Heart left ventricle (tissue), 16 donors: Measurements from ENCODE around the gene PMP22. TPM values are rescaled to one million over a fixed set of nuclear protein-coding genes. Genes with fewer than 3 reads are reported as not detected.

ENCODE experiments used
- ATAC-seq, 4 donors: fragments of 200-7000 bp; cut with Tn5 transposase; one replicate each; pipeline ENCODE4 v1.9.1; 2020 to 2022; ENCODE audit warnings: moderate library complexity in 4 of 4, mild to moderate bottlenecking in 3 of 4, moderate number of reproducible peaks in 1 of 4
- DNase-seq, 5 donors: peaks; one replicate each; pipeline ENCODE4 v3.0.0-alpha.2; 2020
- H3K27ac ChIP-seq, 12 donors: fragments of 200-600 bp; sonication (generic) in 4 of 12; one replicate each; pipeline versions ENCODE4 v1.5.0 to v1.8.0; 2016 to 2022; ENCODE audit warnings: mild to moderate bottlenecking in 2 of 12
- H3K27me3 ChIP-seq, 9 donors: fragments of 200-600 bp; sonication (generic) in 2 of 9; one replicate each; pipeline versions ENCODE4 v1.5.1 to v1.8.0; 2016 to 2022; ENCODE audit warnings: mild to moderate bottlenecking in 3 of 9
- H3K36me3 ChIP-seq, 9 donors: fragments of 200-600 bp; sonication (generic) in 2 of 9; one replicate each; pipeline versions ENCODE4 v1.5.0 to v1.8.0; 2018 to 2022; ENCODE audit warnings: mild to moderate bottlenecking in 2 of 9
- H3K4me1 ChIP-seq, 12 donors: fragments of 200-600 bp; sonication (generic) in 4 of 12; one replicate each; pipeline versions ENCODE4 v1.5.0 to v1.8.0; 2016 to 2022; ENCODE audit warnings: mild to moderate bottlenecking in 3 of 12
- H3K4me3 ChIP-seq, 12 donors: fragments of 200-600 bp; sonication (generic) in 4 of 12; one replicate each; pipeline versions ENCODE4 v1.5.0 to v1.8.0; 2017 to 2022; ENCODE audit warnings: mild to moderate bottlenecking in 9 of 12, moderate library complexity in 4 of 12
- H3K9me3 ChIP-seq, 12 donors: fragments of 200-600 bp; sonication (generic) in 4 of 12; one replicate each; pipeline versions ENCODE4 v1.5.0 to v1.8.0; 2016 to 2022; ENCODE audit warnings: mild to moderate bottlenecking in 1 of 12
- POLR2A ChIP-seq, 2 donors: fragments of 450-650 bp; IDR thresholded peaks; one replicate each; pipeline ENCODE4 v1.6.1; 2017; ENCODE audit warnings: antibody characterized with exemption in 2 of 2, mild to moderate bottlenecking in 2 of 2, moderate library complexity in 2 of 2
- WGBS, 4 donors: extraction: QIAGEN DNeasy Blood & Tissue Kit in 2 of 4; methylation state at CpG; one replicate each; pipeline versions ENCODE4 v1.1.5 to v1.1.7; 2013 to 2018; 5-methylcytosine and 5-hydroxymethylcytosine counted together
- intact Hi-C, 10 donors: fragments of 100-400 bp; cut with DNase I; formaldehyde crosslinking; loops; one replicate each; pipeline versions ENCODE4 v1.11.1 to v1.14.2; 2022
- polyA plus RNA-seq, 2 donors: library from polyadenylated mRNA; stranded (reverse); fragments of 200-250 nt; gene quantifications; one replicate each; pipeline ENCODE4 v1.2.3, GENCODE V29; 2013
- total RNA-seq, 9 donors: library from RNA; depleted of rRNA in 2 of 9; stranded (reverse); fragments of >200 nt in 2 of 9; fragmentation: NEBNext Ultra II Directional in 3 of 9; extraction: Animal tissue kit (Norgen Biotek cat#: 25700) in 3 of 9; gene quantifications; one replicate each; pipeline versions ENCODE4 v1.1.0 to v1.2.4, GENCODE V29; 2016 to 2023
- TF ChIP-seq, protein P1 (sequence below), 12 donors: fragments of 200-600 bp; sonication (generic) in 4 of 12; IDR thresholded peaks; one replicate each; pipeline versions ENCODE4 v1.5.0 to v1.8.0; 2018 to 2022; ENCODE audit warnings: antibody characterized with exemption in 12 of 12, mild to moderate bottlenecking in 5 of 12
- donor health status: ischemic (EF 13 %, LVEDD 7.1; RV severe dilation, severe dysfunction).
- donor health status: healthy with polysubstance abuse.
- donor health status: DM: no; HTN: yes; CAD: no.
- donor health status: DM: no; HTN: no; CAD: no.
- donor health status: ischemic (EF 25% LVEDD 6.9; RV normal size, moderate dysfunction).
- donor health status: ischemic (EF 25% LVEDD 5.7; RV mildly dilated, moderate dysfunction).
- donor health status: healthy.
- donor health status: DM: yes; HTN: yes; CAD: no.
- donor health status: ischemic (EF 35%, LVEDD 5.7; RV mildly dilated, moderate dysfunction).
- donor health status: nonischemic (EF 11% LVEDD 7.7; RV severe dilation, severe dysfunction).
- donor health status: DM: yes; HTN: yes; CAD: no.
- donor health status: PGD.
- donor health status: ischemic (EF 29% LVEDD 5.4; RV normal size, mild dysfunction).
- donor health status: nonischemic (EF 23%, LVEDD 6.1; RV moderate dilation, normal function).

PMP22 gene
- total and polyA plus RNA-seq, 11 donors = 92.2 to 421 (median 186) TPM

DNA sequence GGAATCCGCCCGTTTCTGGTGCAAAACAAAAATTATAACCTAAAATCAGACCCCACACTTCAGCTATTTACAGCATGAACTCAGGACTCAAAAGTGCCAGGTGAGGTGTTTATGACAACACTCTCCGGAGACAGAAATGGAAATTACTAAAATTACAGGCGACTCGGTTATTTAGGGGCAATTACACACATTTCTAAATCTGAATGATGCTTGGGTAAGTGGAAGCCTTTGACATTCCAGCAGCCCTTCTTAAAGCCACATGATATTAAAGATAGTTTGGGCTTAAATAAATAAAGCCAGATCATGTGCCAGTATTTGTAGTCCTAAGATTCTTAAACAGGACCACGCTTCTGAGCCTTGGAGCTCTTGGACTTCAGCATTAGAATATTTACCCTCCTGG, 36.7 kb upstream of the PMP22 start:
- H3K36me3 ChIP-seq = no peaks in the 10 kb centered on the region
- TF ChIP-seq, protein P1, sequence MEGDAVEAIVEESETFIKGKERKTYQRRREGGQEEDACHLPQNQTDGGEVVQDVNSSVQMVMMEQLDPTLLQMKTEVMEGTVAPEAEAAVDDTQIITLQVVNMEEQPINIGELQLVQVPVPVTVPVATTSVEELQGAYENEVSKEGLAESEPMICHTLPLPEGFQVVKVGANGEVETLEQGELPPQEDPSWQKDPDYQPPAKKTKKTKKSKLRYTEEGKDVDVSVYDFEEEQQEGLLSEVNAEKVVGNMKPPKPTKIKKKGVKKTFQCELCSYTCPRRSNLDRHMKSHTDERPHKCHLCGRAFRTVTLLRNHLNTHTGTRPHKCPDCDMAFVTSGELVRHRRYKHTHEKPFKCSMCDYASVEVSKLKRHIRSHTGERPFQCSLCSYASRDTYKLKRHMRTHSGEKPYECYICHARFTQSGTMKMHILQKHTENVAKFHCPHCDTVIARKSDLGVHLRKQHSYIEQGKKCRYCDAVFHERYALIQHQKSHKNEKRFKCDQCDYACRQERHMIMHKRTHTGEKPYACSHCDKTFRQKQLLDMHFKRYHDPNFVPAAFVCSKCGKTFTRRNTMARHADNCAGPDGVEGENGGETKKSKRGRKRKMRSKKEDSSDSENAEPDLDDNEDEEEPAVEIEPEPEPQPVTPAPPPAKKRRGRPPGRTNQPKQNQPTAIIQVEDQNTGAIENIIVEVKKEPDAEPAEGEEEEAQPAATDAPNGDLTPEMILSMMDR (IDR thresholded peaks at IDR 0.05) = no peak
- TF ChIP-seq POLR2A (IDR thresholded peaks at IDR 0.05) = no peak
- 71 to 74% (median 71%) methylated on average over 6 of the region's 6 CpGs for WGBS, 4 donors
- ATAC-seq (no peak), DNase-seq (no peak)
- intact Hi-C loops = no loop called here
- H3K27me3 ChIP-seq = no peaks in the 10 kb centered on the region
- H3K9me3 ChIP-seq = no peaks in the 10 kb centered on the region
- peaks cover 0 to 10% (median 0%) of the 10 kb centered on the region in 12 donors for H3K4me1 ChIP-seq
- H3K4me3 ChIP-seq = no peak overlapping the region
- no peak overlapping the region for H3K27ac ChIP-seq

- ATAC-seq (no peak), DNase-seq (no peak)
- no peaks in the 10 kb centered on the region for H3K9me3 ChIP-seq
- intact Hi-C loops = no loop called here
- no peaks in the 10 kb centered on the region for H3K36me3 ChIP-seq
- peaks cover 0 to 1% (median 0%) of the 10 kb centered on the region in 9 donors for H3K27me3 ChIP-seq
- H3K4me1 ChIP-seq = peaks cover 0 to 4% (median 0%) of the 10 kb centered on the region in 12 donors
- TF ChIP-seq, protein P1 (IDR thresholded peaks at IDR 0.05) = no peak
- no peak for TF ChIP-seq POLR2A (IDR thresholded peaks at IDR 0.05)
- H3K27ac ChIP-seq = no peak overlapping the region
- WGBS, 4 donors = 75 to 90% (median 83%) methylated on average over 5 of the region's 5 CpGs
- H3K4me3 ChIP-seq = no peak overlapping the region
Observed at GRCh38 chr17:15298176-15298575, 33.0 kb upstream of the PMP22 start.

GRCh38 chr17:15293558-15293957, 28.4 kb upstream of the PMP22 start:
- Histone ChIP-seq H3K4me3 (no peak overlapping the region), H3K27me3 (peaks cover 0 to 4% (median 0%) of the 10 kb centered on the region in 9 donors), H3K36me3 (no peaks in the 10 kb centered on the region), H3K4me1 (peaks cover 0 to 22% (median 0%) of the 10 kb centered on the region in 12 donors), H3K9me3 (no peaks in the 10 kb centered on the region), H3K27ac (peak overlapping the region in 6 of 12 donors; percentile 2 to 78 (median 59))
- intact Hi-C loops = no loop called here
- peak in 3 of 4 donors; percentile 36 to 67 (median 41) for ATAC-seq
- WGBS, 4 donors = 38 to 44% (median 41%) methylated on average over 3 of the region's 3 CpGs
- DNase-seq = no peak
- TF ChIP-seq, protein P1 (IDR thresholded peaks at IDR 0.05) = no peak
- no peak for TF ChIP-seq POLR2A (IDR thresholded peaks at IDR 0.05)

DNA sequence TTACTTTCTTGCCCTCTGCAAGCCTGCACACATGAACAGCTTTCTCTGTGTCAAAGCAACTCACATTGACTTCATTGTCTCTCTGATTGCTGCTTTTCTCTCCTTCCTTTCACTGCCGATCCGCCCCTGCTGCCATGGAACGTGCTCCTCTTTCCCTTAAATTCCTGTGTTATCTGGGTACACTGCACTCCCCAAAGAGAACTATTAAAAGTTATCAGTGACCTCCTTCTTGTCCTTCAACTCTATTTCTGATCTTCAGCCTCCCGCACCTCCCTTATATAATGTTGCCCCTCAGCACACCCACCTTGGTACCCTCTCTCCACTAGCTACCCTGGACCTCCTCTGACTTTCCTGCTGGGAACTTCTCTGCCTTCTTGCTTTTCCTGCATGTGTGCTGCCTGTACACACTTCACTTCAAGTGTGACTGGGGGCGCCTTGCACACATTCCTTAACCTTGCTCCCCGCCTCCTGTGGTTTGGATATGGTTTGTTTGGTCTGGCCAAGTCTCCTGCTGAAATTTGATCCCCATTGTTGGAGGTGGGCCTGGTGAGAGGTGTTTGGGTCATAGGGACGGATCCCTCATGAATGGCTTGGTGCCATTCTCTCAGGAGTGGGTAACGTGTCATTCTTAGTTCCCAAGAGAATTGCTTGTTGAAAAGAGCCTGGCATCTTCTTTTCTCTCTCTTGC, 26.7 kb upstream of the PMP22 start:
- Histone ChIP-seq H3K4me1 (peaks cover 0 to 34% (median 10%) of the 10 kb centered on the region in 12 donors), H3K27ac (peak overlapping the region; percentile 46 to 89 (median 76)), H3K27me3 (peaks cover 0 to 4% (median 0%) of the 10 kb centered on the region in 9 donors), H3K9me3 (no peaks in the 10 kb centered on the region), H3K4me3 (peak overlapping the region in 2 of 12 donors; percentile 6 to 29), H3K36me3 (no peaks in the 10 kb centered on the region)
- DNase-seq = peak in 3 of 5 donors; percentile 21 to 51 (median 32)
- intact Hi-C loops = no loop called here
- peak; percentile 61 to 72 (median 68) for ATAC-seq
- 35 to 48% (median 43%) methylated on average over 8 of the region's 8 CpGs for WGBS, 4 donors
- TF ChIP-seq, protein P1 (IDR thresholded peaks at IDR 0.05) = no peak
- no peak for TF ChIP-seq POLR2A (IDR thresholded peaks at IDR 0.05)
